Fibroblast of lung (primary cell): Measurements from ENCODE around the gene WDR81. TPM values are rescaled to one million over a fixed set of nuclear protein-coding genes. Genes with fewer than 3 reads are reported as not detected.

Experiments
- DNase-seq, 2 donors: peaks; one replicate each; pipeline versions ENCODE4 v3.0.0 to v3.0.0-alpha.2; 2010; ENCODE audit warnings: low read depth in 2 of 2
- H2AFZ ChIP-seq: 2 replicates; pipeline ENCODE4 v1.5.1; 2012; ENCODE audit warnings: low read length, control low read depth, inconsistent platforms
- H3K27ac ChIP-seq: 2 replicates; pipeline ENCODE4 v1.5.1; 2011; ENCODE audit warnings: low read length, control low read depth; ENCODE audit not compliant: insufficient read depth
- H3K27me3 ChIP-seq: 2 replicates; pipeline ENCODE4 v1.5.1; 2011; ENCODE audit warnings: mild to moderate bottlenecking, low read length; ENCODE audit not compliant: control insufficient read depth, insufficient read depth
- H3K36me3 ChIP-seq: 2 replicates; pipeline ENCODE4 v1.5.1; 2011; ENCODE audit warnings: low read length; ENCODE audit not compliant: control insufficient read depth, insufficient read depth
- H3K4me1 ChIP-seq: 2 replicates; pipeline ENCODE4 v1.5.1; 2011; ENCODE audit warnings: low read length; ENCODE audit not compliant: control insufficient read depth, insufficient read depth; ENCODE audit errors: extremely low read depth
- H3K4me2 ChIP-seq: 2 replicates; pipeline ENCODE4 v1.5.1; 2011; ENCODE audit warnings: low read length, control low read depth; ENCODE audit not compliant: insufficient read depth; ENCODE audit errors: extremely low read depth
- H3K4me3 ChIP-seq, 4 experiments: fragments of 200-600 bp in 1 of 4; sonication (generic) in 1 of 4; replicated peaks in 1 of 4; 2 replicates each; pipeline ENCODE4 v1.5.1; 2011 to 2016; ENCODE audit warnings: low read length in 4 of 4, low read depth in 3 of 4, mild to moderate bottlenecking in 3 of 4, control low read depth in 2 of 4, inconsistent platforms in 1 of 4, mixed read lengths in 1 of 4; ENCODE audit not compliant: insufficient read depth in 1 of 4; ENCODE audit errors: control extremely low read depth in 1 of 4
- H3K79me2 ChIP-seq: 2 replicates; pipeline ENCODE4 v1.5.1; 2012; ENCODE audit warnings: mild to moderate bottlenecking, low read length, inconsistent platforms; ENCODE audit not compliant: control insufficient read depth, insufficient read depth
- H3K9ac ChIP-seq: 2 replicates; pipeline ENCODE4 v1.5.1; 2011; ENCODE audit warnings: mild to moderate bottlenecking, low read length, control low read depth; ENCODE audit not compliant: insufficient read depth
- H3K9me3 ChIP-seq: 2 replicates; pipeline ENCODE4 v1.5.1; 2012; ENCODE audit warnings: low read depth, low read length; ENCODE audit not compliant: control insufficient read depth, insufficient read depth
- H4K20me1 ChIP-seq: 2 replicates; pipeline ENCODE4 v1.5.1; 2011; ENCODE audit warnings: low read length; ENCODE audit not compliant: control insufficient read depth, insufficient read depth; ENCODE audit errors: extremely low read depth
- CTCF ChIP-seq, 2 donors: IDR thresholded peaks in 1 of 2; conservative IDR thresholded peaks in 1 of 2; 1 replicate in 1 of 2; 2 replicates in 1 of 2; pipeline ENCODE4 v1.5.1; 2011 to 2012; ENCODE audit warnings: low read length in 2 of 2, control low read depth in 1 of 2, inconsistent platforms in 1 of 2, low read depth in 1 of 2, mild to moderate bottlenecking in 1 of 2
- EZH2 ChIP-seq: IDR thresholded peaks from 2 replicates; pipeline ENCODE4 v1.5.1; 2012; ENCODE audit warnings: low read length, control low read depth, mild to moderate bottlenecking; ENCODE audit errors: missing control alignments
- polyA plus RNA-seq, 2 donors: library from polyadenylated mRNA; depleted of rRNA in 1 of 2; stranded (reverse) in 1 of 2; unstranded in 1 of 2; fragments of >200 nt; gene quantifications; 2 replicates each; pipeline ENCODE4 v1.2.1, GENCODE V29; 2011 to 2012; ENCODE audit warnings: missing spikeins in 1 of 2
- total RNA-seq: library from RNA; depleted of rRNA; stranded (reverse); fragments of >200 nt; gene quantifications from 2 replicates; pipeline ENCODE4 v1.2.1, GENCODE V29; 2014

Gene WDR81
- total and polyA plus RNA-seq, 2 donors (not counting 1 experiment from before 2014, with no cell fraction given) = 5.4 to 31.5 TPM

GRCh38 chr17:1730326-1731193 is 6.1 kb downstream of the WDR81 start:
- no peak overlapping the region for H2AFZ ChIP-seq

GRCh38 chr17:1731194-1731506 is 6.6 kb downstream of the WDR81 start:
- H3K9me3 ChIP-seq = no peaks in the 10 kb centered on the region
- TF ChIP-seq CTCF (conservative IDR thresholded peaks at IDR 0.05 in 1 of 2, IDR thresholded peaks at IDR 0.05 in 1 of 2; ENCODE audit: low read depth in 1 of 2, low read length in 2 of 2) = no peak
- no peak for TF ChIP-seq EZH2
- H3K27me3 ChIP-seq = no peaks in the 10 kb centered on the region
- DNase-seq = no peak
- H3K36me3 ChIP-seq = peaks cover 26% of the 10 kb centered on the region
- H3K27ac ChIP-seq = peak overlapping the region; percentile 89
- no peaks in the 10 kb centered on the region for H4K20me1 ChIP-seq
- no peak overlapping the region for H3K4me2 ChIP-seq
- no peaks in the 10 kb centered on the region for H3K79me2 ChIP-seq
- H3K4me1 ChIP-seq = peaks cover 10% of the 10 kb centered on the region
- H3K4me3 ChIP-seq = no peak overlapping the region
- H3K9ac ChIP-seq = no peak overlapping the region
- no peak overlapping the region for H2AFZ ChIP-seq

More at GRCh38 chr17:1730326-1731193, 6.1 kb downstream of the WDR81 start:
- H3K27me3 ChIP-seq = no peaks in the 10 kb centered on the region
- H3K9me3 ChIP-seq = no peaks in the 10 kb centered on the region
- H4K20me1 ChIP-seq = no peaks in the 10 kb centered on the region
- H3K27ac ChIP-seq = peak overlapping the region; percentile 89
- TF ChIP-seq EZH2 (no peak), CTCF (conservative IDR thresholded peaks at IDR 0.05 in 1 of 2, IDR thresholded peaks at IDR 0.05 in 1 of 2; ENCODE audit: low read depth in 1 of 2, low read length in 2 of 2) (no peak)
- peaks cover 10% of the 10 kb centered on the region for H3K4me1 ChIP-seq
- peak; percentile 70 to 94 for DNase-seq
- H3K4me3 ChIP-seq = peak overlapping the region in 1 of 4 experiments; percentile 33
- H3K4me2 ChIP-seq = peak overlapping the region; percentile 59
- H3K79me2 ChIP-seq = no peaks in the 10 kb centered on the region
- peak overlapping the region; percentile 70 for H3K9ac ChIP-seq
- peaks cover 26% of the 10 kb centered on the region for H3K36me3 ChIP-seq

GRCh38 chr17:1732241-1732832 is 7.8 kb downstream of the WDR81 start:
- H4K20me1 ChIP-seq = no peaks in the 10 kb centered on the region
- no peak overlapping the region for H3K4me3 ChIP-seq
- no peak for DNase-seq

More at GRCh38 chr17:1732241-1732832, 7.8 kb downstream of the WDR81 start:
- Histone ChIP-seq H2AFZ (no peak overlapping the region), H3K4me1 (peaks cover 10% of the 10 kb centered on the region), H3K9me3 (no peaks in the 10 kb centered on the region), H3K27ac (no peak overlapping the region), H3K36me3 (peaks cover 21% of the 10 kb centered on the region), H3K4me2 (no peak overlapping the region), H3K79me2 (no peaks in the 10 kb centered on the region), H3K9ac (no peak overlapping the region), H3K27me3 (no peaks in the 10 kb centered on the region)
- TF ChIP-seq CTCF (conservative IDR thresholded peaks at IDR 0.05 in 1 of 2, IDR thresholded peaks at IDR 0.05 in 1 of 2; ENCODE audit: low read depth in 1 of 2, low read length in 2 of 2) (no peak), EZH2 (no peak)
